GM21447 (cell line): ENCODE data around the gene PSKH1.
"Not testable (repeated sequence)": the region's sequence is repeated elsewhere in the genome, so short reads cannot be mapped to it uniquely, and the experiment has no call there.

Source experiments
- ATAC-seq: cut with Tn5 transposase; IDR thresholded peaks from one replicate; pipeline ENCODE4 v1.9.1; 2021; ENCODE audit not compliant: unreplicated experiment

Gene PSKH1

DNA sequence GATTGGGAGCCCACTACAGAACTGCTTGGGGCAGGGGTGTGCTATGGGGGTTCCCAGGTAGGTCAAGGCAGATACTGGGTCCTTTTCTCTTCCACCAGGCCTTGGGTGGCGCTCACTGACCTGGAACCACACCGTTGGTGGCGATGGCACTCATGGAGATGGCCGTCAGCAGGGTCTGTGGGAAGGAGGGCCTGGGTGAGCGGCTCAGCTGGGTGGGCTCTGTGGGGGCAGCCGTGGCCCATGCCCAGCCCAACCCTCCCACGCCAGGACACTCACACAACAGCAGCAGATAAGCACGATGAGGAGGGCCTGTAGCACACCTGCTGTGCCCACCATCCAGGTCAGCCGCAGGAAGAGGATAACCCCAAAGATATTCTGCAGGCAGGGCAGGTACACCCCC, 64.6 kb downstream of the PSKH1 start:
- ATAC-seq, result no peak

GRCh38 chr16:67959536-67960329, 66.7 kb downstream of the PSKH1 start:
- ATAC-seq, result no peak

DNA sequence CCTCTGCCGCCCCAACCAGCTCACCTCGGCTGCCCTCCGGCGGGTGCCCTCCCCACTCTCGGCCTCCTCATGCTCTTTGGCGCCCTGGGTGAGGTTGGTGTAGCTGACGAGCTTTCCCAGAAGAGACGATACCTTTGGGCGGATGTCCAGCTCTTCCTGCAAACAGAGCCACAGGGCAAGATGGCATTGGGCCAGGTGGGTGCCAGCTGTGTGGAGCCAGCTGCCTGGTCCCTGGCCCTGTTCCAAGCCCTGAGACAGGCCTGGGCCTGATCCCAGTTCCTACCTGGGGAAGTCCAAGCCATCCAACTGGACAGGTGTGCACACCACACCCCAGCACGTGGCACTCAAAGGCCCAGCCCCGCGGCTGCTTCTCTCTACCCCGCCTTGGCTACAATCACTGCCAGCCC, 68.5 kb downstream of the PSKH1 start:
- no peak for ATAC-seq

DNA sequence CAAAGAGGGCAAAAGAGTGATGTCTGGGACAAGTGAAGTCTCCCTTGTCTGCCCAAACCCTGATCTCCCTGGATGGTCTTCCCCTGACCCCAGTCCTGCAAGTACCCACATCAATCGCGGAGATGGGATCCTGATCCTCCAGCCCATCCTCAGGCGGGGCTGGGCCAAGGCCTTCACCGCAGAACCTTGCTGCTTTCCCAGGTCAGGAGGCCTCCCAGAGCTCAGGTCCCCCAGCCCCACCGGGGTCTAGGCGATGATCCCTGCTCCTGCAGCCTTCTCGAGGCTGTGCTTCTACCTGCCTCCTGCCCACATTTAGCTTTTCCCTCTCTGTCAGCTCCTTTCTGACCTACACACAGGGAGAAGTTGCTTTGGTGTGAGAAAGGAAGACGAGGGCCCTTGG, 69.1 kb downstream of the PSKH1 start:
- ATAC-seq, result no peak

DNA sequence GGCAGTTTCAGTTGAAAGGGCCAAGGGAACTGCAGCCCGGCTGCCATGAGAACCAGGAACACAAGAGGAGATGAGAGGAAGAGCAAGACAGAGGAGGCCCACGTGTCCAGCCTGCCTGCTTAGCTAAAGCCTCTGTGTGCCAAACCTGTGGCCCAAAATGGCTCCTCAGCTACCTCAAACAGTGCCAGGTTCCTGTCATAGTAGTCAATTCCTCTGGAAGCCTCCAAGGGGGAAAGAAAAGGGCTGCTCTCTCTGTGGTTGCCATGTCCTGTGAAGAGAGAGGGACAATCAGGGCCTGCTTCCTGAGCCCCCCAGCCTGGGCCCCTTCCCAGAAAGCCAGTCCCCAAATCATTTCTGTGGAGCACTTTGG, 70.2 kb downstream of the PSKH1 start:
- ATAC-seq, result no peak

DNA sequence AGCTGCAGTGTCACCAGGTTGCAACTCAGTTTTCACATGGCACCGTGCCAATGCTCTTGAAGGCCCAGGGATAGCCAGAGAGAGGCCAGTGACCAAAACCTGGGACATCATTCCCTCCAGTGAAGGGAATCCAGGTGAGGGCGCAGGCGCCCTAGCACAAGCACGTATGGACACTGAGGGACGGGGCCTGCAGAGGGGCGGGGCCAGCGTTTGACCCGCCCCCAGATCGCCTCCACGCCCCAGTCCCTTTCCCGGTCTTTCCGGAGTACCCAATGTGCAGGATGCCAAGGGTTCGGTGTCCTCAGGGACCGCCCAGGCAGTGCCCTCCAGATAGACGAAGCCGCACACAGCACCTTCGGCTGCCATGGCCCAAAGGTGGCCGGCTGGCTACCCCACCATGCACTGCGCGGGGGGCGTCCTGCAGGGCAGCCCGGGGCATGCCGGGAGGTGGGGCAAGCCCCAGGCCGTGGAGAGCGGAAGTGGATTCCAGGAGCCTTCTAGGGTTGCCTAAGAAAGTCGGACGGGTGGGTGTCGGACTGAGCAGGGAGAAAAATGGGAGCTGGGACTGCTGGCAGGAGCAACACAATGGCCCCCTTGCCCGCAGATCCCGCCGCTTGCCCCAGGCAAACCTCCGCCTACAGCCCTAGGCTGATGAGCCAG, 70.7 kb downstream of the PSKH1 start:
- no peak for ATAC-seq

DNA sequence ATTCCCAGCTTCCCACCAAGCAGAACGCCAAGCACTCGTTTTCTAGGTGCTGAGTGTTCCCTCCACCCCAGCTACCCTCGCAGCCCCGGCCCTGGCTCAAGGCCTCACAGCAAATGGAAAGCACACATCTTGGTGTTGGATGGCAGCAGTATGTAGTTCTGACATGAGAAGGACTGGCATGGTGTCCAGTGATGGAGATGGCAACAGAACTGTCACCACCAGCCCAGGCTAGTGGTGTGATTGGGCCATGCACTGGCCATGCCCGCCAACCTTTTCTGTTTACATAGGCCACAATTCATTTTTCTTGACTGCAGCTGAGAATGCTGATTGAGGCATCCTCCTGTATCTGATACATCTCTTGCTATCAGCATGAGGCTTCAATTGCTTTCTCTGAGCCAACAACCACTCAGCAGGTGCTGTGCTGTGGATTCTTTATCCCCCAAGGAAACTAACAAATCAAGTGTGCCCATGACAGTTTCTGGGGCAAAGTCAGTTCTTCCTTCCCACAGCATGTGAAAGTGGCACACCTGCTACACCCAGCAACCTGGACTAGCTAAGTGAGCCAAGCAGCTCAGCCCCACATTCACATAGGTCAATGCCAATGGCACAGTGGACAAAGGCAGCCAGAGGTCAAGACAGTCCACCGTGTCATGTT, 71.5 kb downstream of the PSKH1 start:
- ATAC-seq, result no peak

DNA sequence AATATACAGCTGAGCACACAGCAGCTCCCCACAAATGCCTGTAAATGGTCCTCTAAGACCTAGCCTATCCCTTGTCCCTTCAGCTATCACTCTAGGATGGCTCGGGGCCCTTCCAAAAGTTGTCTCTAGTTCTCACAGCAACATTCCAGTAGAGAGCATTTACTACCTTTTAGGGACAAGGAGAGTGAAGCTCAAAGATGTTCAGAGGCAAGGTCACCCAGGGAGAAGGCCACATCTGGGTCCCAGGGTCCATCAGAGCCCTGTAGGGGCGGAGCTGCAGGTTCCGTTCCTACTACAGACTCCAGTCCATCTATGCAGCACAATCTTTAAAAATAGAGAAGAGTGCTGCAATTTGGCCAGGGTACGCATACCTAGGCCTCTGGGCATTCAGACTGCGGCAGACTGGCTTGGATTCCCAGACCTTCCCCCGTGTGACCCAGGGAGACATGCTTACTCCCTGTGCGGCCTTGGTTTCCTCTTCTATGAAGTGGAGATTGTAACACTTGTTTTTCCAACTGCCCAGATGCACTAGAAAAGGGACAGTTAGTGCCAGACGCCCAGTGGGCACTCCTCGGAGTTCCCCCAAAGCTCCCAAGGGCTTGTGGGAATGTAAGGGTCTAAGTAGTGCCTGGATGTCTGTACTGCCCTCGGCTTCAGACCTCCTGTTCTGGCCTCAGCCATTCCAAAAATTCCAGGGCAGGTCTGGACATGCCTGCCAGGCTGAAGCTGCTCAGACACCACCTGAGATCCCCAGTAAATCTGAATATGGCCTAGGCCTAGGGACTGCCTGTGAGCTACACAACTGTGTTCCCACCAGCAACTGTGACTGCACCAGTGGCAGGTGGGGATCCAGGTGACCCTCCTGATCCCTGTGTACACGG, 72.9 kb downstream of the PSKH1 start:
- no peak for ATAC-seq

- no peak for ATAC-seq
Measured at GRCh38 chr16:67966549-67967182, 73.6 kb downstream of the PSKH1 start.

GRCh38 chr16:67967183-67967957, 74.3 kb downstream of the PSKH1 start:
- no peak for ATAC-seq

DNA sequence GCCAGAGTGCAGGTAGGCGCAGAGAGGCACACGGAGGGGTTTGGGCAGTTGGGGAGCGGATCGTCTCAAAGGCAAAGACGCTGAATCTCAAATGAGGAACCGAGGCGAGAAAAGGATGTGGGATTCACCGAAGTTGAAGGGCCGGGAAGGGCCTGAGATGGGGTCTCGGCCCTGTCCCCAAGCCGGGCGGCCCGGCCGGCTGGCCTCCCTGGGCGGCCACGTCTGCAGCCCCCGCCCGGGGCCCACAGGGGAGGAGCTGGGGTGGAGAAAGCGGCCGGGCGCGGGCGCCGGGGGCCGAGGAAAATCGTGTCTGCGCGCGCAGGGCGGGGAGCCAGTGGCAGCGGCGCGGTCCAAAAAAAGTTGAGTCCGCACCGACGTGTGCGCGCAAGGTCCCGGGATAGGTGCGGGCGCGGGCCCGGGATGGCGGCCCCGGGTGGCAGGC, 74.9 kb downstream of the PSKH1 start:
- peak; percentile 29 for ATAC-seq

- ATAC-seq, result peak; percentile 76
Measured at GRCh38 chr16:67968400-67969253, 75.6 kb downstream of the PSKH1 start, which contains the start of gene SLC12A4. TSS of gene SLC12A4 (minus strand) at chr16:67968637. CDS start at chr16:67968553, 84 bp downstream.

DNA sequence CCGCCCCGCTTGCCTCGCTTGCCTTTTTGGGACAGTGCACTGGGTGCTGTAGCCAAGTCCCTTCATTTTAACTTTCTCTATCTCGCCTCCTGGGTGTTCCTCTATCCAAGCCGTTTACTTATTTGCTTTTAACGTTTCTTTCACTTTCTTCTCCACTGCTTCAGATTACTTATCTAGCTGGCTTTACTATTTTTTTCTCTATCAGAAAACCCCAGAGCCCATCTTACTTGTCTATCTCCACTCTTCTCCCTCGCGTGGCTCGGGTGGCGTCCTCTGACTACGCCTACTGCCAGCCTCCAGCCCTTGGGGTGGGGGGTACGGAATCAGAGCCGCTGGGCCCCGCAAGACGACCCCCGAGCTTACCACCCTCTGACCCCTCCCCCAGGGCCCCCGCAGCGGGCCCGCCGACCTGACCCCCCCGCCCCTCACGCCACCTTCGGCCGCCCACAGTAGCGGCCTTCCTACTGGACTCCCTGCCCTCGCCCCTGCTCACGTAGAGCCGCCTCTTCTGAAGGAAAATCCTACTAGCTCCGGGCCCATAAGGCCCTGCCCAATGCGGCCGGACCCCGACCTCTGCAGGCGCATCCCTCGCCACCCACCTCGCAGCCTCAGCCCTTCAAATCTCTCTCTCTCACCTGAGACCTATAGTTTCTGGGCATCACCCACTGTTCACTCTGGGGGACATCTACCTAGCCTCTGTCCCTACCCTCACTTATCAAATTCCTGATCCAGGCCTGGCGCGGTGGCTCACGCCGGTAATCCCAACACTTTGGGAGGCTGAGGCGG, 76.4 kb downstream of the PSKH1 start:
- no peak for ATAC-seq

DNA sequence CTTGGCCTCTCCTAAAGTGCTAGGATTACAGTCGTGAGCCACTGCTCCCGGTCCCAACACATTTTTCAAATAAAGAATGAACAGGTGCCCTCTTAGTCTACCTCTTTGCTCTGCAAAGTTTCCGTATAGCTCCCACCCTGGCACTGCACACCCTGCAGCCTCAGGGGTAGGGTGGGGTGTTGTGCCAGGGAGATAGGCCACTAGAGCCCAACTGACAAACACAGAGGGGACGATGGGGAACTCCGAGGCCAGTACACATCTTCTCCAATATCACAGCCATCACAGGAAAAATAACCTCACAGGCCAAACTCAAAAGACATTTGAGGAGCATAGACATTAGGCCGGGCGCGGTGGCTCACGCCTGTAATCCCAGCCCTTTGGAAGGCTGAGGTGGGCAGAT, 78.1 kb downstream of the PSKH1 start:
- ATAC-seq, result no peak

- ATAC-seq, result not testable (repeated sequence)
Measured at GRCh38 chr16:67972285-67972684, 79.2 kb downstream of the PSKH1 start.

DNA sequence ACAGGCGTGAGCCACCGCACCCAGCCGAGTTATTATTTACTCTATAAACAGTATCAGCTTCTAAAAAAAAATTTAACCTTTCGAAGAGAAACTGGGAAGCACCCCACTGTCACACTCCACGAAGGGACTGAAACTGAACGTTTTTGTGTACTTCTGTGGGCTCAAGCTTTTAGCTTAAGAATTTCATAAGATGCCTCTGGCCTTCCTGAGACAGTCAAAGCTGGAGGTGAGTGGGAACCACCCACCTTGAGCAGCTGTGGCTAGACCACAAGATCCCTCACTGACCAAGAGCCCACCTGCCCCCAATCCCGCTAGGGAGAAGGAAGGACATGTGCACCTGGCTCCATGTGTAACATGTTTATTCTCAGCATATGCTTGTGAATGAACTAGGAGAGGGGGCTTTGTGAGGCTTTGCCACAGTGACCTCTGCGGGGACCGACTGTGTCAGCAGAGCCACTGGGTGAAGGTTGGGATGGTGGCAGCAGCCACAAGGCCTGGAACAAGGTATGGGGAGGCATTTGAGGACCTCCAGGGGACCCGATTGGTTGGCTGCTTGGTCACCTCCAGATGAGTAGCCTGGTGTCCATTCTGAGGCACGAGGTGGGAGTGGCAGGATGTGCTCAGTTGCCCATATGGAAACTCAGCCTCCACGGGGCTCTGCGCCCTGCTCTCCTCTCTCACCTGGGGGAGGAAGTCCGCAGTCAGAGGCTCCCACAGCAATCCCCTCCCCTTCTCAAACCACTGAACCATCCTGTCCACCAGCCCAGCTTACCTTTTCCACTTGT, 82.5 kb downstream of the PSKH1 start:
- ATAC-seq, result no peak

DNA sequence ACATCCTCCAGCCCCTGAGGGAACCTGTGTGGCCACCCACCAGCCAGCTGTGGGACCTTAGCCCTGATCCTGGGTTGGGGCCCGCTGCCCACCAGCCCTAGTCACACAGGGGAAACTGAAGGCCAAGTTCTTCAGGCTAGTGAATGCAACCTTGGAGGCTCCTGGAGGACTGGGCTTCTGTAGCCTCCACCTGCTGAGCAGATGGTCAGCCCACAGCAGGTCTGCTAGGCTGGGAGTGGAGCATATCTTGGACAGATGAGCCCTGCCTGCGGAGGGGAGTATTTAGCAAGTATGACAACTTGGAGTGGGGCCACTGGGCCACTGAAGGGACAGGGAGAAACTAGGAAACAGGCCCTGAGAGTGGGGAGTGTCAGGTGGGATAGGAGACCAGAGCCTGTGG, 83.2 kb downstream of the PSKH1 start:
- ATAC-seq, result no peak
